Small intestine (tissue), 7 donors: Measurements from ENCODE around the gene NTPCR. TPM values are rescaled to one million over a fixed set of nuclear protein-coding genes. Genes with fewer than 3 reads are reported as not detected.

ENCODE experiments used
- DNase-seq, 2 donors: peaks; one replicate each; pipeline versions ENCODE4 v3.0.0 to v3.0.0-alpha.2; 2013
- FAIRE-seq: peaks from 2 replicates; lab custom pipeline; 2012; peaks lifted over from hg19 to GRCh38; lab: Jason Lieb, UNC
- H3K27ac ChIP-seq, 3 donors: one replicate each; pipeline ENCODE4 v1.5.1; 2013; ENCODE audit warnings: low read length in 2 of 3, mild to moderate bottlenecking in 2 of 3, control low read depth in 1 of 3, inconsistent platforms in 1 of 3, low read depth in 1 of 3, moderate library complexity in 1 of 3
- H3K27me3 ChIP-seq, 3 donors: one replicate each; pipeline ENCODE4 v1.6.1; 2013; ENCODE audit warnings: low read length in 3 of 3, inconsistent platforms in 1 of 3; ENCODE audit not compliant: control insufficient read depth in 3 of 3, insufficient read depth in 3 of 3
- H3K36me3 ChIP-seq, 3 donors: one replicate each; pipeline ENCODE4 v1.6.1; 2013; ENCODE audit warnings: low read length in 3 of 3, inconsistent platforms in 1 of 3, low read depth in 1 of 3, mild to moderate bottlenecking in 1 of 3, moderate library complexity in 1 of 3; ENCODE audit not compliant: control insufficient read depth in 3 of 3, insufficient read depth in 2 of 3
- H3K4me1 ChIP-seq, 3 donors: one replicate each; pipeline ENCODE4 v1.6.1; 2013; ENCODE audit warnings: low read length in 2 of 3, inconsistent platforms in 1 of 3, low read depth in 1 of 3, mild to moderate bottlenecking in 1 of 3, moderate library complexity in 1 of 3; ENCODE audit not compliant: control insufficient read depth in 3 of 3, insufficient read depth in 2 of 3
- H3K4me3 ChIP-seq, 3 donors: one replicate each; pipeline ENCODE4 v1.5.1; 2013; ENCODE audit warnings: low read length in 3 of 3, control low read depth in 1 of 3, inconsistent platforms in 1 of 3, low read depth in 1 of 3, mild to moderate bottlenecking in 1 of 3, moderate library complexity in 1 of 3
- H3K9me3 ChIP-seq, 2 donors: one replicate each; pipeline ENCODE4 v1.6.1; 2013; ENCODE audit warnings: low read depth in 1 of 2, low read length in 1 of 2; ENCODE audit not compliant: control insufficient read depth in 2 of 2, insufficient read depth in 1 of 2
- WGBS, 3 donors: extraction: QIAGEN DNeasy Blood & Tissue Kit; methylation state at CpG; one replicate each; pipeline ENCODE4 v1.1.7; 2013; 5-methylcytosine and 5-hydroxymethylcytosine counted together
- polyA plus RNA-seq, 4 donors: library from polyadenylated mRNA; stranded (reverse) in 3 of 4; unstranded in 1 of 4; fragments of 200-250 nt in 3 of 4; fragments of 120-200 nt in 1 of 4; gene quantifications; one replicate each; pipeline versions ENCODE4 v1.2.1 to v1.2.3, GENCODE V29; 2013
- donor health status: healthy with polysubstance abuse.
- donor health status: control.
- donor health status: control.
- donor health status: Bipolar disorder and iron deficiency.
- donor health status: healthy.

The NTPCR gene
- polyA plus RNA-seq, 4 donors: 48.5 to 65.6 (median 58.1) TPM

GRCh38 chr1:233006541-233006973, 56.1 kb downstream of the NTPCR start:
- WGBS, 3 donors: 76 to 85% (median 84%) methylated on average over 3 of the region's 3 CpGs
- H3K4me3 ChIP-seq: no peak overlapping the region

GRCh38 chr1:233010146-233010545, 59.7 kb downstream of the NTPCR start:
- Histone ChIP-seq H3K4me1 (no peaks in the 10 kb centered on the region), H3K9me3 (no peaks in the 10 kb centered on the region), H3K36me3 (peaks cover 0 to 11% (median 3%) of the 10 kb centered on the region in 3 donors), H3K27ac (no peak overlapping the region), H3K27me3 (no peaks in the 10 kb centered on the region), H3K4me3 (no peak overlapping the region)
- FAIRE-seq (no peak), DNase-seq (no peak)
- 77 to 97% (median 83%) methylated on average over 3 of the region's 3 CpGs for WGBS, 3 donors

More at GRCh38 chr1:233006541-233006973, 56.1 kb downstream of the NTPCR start:
- H3K27me3 ChIP-seq: no peaks in the 10 kb centered on the region
- H3K27ac ChIP-seq: no peak overlapping the region
- no peaks in the 10 kb centered on the region for H3K9me3 ChIP-seq
- peaks cover 0 to 8% (median 0%) of the 10 kb centered on the region in 3 donors for H3K36me3 ChIP-seq
- no peaks in the 10 kb centered on the region for H3K4me1 ChIP-seq
- DNase-seq (no peak), FAIRE-seq (no peak)

GRCh38 chr1:233012021-233012420, 61.6 kb downstream of the NTPCR start:
- Histone ChIP-seq H3K27ac (no peak overlapping the region), H3K27me3 (no peaks in the 10 kb centered on the region), H3K9me3 (no peaks in the 10 kb centered on the region), H3K36me3 (peaks cover 0 to 11% (median 3%) of the 10 kb centered on the region in 3 donors), H3K4me1 (no peaks in the 10 kb centered on the region), H3K4me3 (no peak overlapping the region)
- DNase-seq (no peak), FAIRE-seq (no peak)
- WGBS, 3 donors: 87 to 100% (median 100%) methylated on average over 1 of the region's 1 CpG

- DNase-seq: no peak
- no peak overlapping the region for H3K4me3 ChIP-seq
- no peaks in the 10 kb centered on the region for H3K9me3 ChIP-seq
- H3K27me3 ChIP-seq: no peaks in the 10 kb centered on the region
- no peak for FAIRE-seq
- H3K27ac ChIP-seq: no peak overlapping the region
- 36 to 53% (median 39%) methylated on average over 2 of the region's 2 CpGs for WGBS, 3 donors
- peaks cover 0 to 5% (median 3%) of the 10 kb centered on the region in 3 donors for H3K36me3 ChIP-seq
- H3K4me1 ChIP-seq: peaks cover 0 to 12% (median 4%) of the 10 kb centered on the region in 3 donors
These were observed 65.6 kb downstream of the NTPCR start for GRCh38 chr1:233015965-233016364.

- Histone ChIP-seq H3K4me1 (peaks cover 0 to 12% (median 4%) of the 10 kb centered on the region in 3 donors), H3K4me3 (no peak overlapping the region), H3K27me3 (no peaks in the 10 kb centered on the region), H3K36me3 (peaks cover 0 to 4% (median 3%) of the 10 kb centered on the region in 3 donors), H3K27ac (no peak overlapping the region), H3K9me3 (no peaks in the 10 kb centered on the region)
- FAIRE-seq: no peak
- 77 to 90% (median 85%) methylated on average over 6 of the region's 6 CpGs for WGBS, 3 donors
- DNase-seq: no peak
These were observed 66.4 kb downstream of the NTPCR start for GRCh38 chr1:233016798-233017197.

GRCh38 chr1:233019083-233019482, 68.7 kb downstream of the NTPCR start:
- DNase-seq (no peak), FAIRE-seq (no peak)
- Histone ChIP-seq H3K27ac (no peak overlapping the region), H3K27me3 (no peaks in the 10 kb centered on the region), H3K4me3 (no peak overlapping the region), H3K9me3 (no peaks in the 10 kb centered on the region), H3K36me3 (peaks cover 0 to 3% (median 1%) of the 10 kb centered on the region in 3 donors), H3K4me1 (peaks cover 0 to 12% (median 4%) of the 10 kb centered on the region in 3 donors)
- 90 to 97% (median 93%) methylated on average over 3 of the region's 3 CpGs for WGBS, 3 donors

- DNase-seq: peak; percentile 24 to 41
- Histone ChIP-seq H3K4me3 (no peak overlapping the region), H3K4me1 (peaks cover 0 to 12% (median 4%) of the 10 kb centered on the region in 3 donors), H3K27ac (no peak overlapping the region), H3K36me3 (no peaks in the 10 kb centered on the region), H3K27me3 (no peaks in the 10 kb centered on the region), H3K9me3 (no peaks in the 10 kb centered on the region)
- WGBS, 3 donors: 60 to 65% (median 63%) methylated on average over 12 of the region's 12 CpGs
- no peak for FAIRE-seq
These were observed 69.4 kb downstream of the NTPCR start for GRCh38 chr1:233019778-233020325.

GRCh38 chr1:233020426-233020825, 70.0 kb downstream of the NTPCR start:
- H3K27ac ChIP-seq: no peak overlapping the region
- no peaks in the 10 kb centered on the region for H3K27me3 ChIP-seq
- FAIRE-seq: no peak
- H3K4me1 ChIP-seq: peaks cover 0 to 12% (median 4%) of the 10 kb centered on the region in 3 donors
- DNase-seq: peak in 1 of 2 donors; percentile 20
- no peaks in the 10 kb centered on the region for H3K36me3 ChIP-seq
- no peak overlapping the region for H3K4me3 ChIP-seq
- no peaks in the 10 kb centered on the region for H3K9me3 ChIP-seq
- 52 to 82% (median 74%) methylated on average over 8 of the region's 8 CpGs for WGBS, 3 donors
